Esophagus muscularis mucosa (tissue), 4 donors: ENCODE data around the gene RPUSD1.

Experiments
- EP300 ChIP-seq: sonication (generic); formaldehyde crosslinking; IDR thresholded peaks from one replicate; pipeline ENCODE4 v1.6.1; 2017; ENCODE audit warnings: antibody characterized with exemption
- POLR2A ChIP-seq: fragments of 450-650 bp; IDR thresholded peaks from one replicate; pipeline ENCODE4 v1.6.1; 2017; ENCODE audit warnings: antibody characterized with exemption, moderate library complexity, mild to moderate bottlenecking, low read depth
- POLR2AphosphoS5 ChIP-seq, 2 donors: sonication (generic); formaldehyde crosslinking; IDR thresholded peaks; one replicate each; pipeline ENCODE4 v1.6.1; 2017; ENCODE audit warnings: antibody characterized with exemption in 2 of 2
- TF ChIP-seq, protein P1 (sequence below), 3 experiments: fragments of 200-600 bp in 2 of 3; fragments of 450-650 bp in 1 of 3; sonication (generic) in 2 of 3; IDR thresholded peaks; one replicate each; pipeline ENCODE4 v1.5.1; 2017 to 2019; ENCODE audit warnings: antibody characterized with exemption in 3 of 3, mild to moderate bottlenecking in 2 of 3, moderate library complexity in 1 of 3

DNA sequence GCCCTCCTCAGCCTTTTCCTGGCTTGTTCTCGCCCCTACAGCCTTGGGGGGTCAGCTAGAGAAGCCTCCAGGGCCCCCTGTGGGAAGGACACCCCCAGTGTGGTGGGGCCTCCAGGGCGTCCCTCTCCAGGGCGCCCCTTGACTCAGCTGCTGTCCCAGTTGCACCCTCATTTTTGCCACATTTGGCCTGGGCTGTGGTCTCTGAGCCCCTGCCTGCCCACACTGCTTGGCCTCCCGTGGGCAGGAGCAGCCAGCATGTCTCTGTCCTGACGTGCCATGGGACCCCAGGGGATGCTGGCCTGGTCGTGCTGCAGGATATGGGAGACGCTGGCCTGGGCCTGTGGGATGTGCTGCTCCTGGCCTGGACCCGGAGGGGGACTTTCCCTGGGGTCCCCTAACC, 5.2 kb upstream of the RPUSD1 start:
- no peak for TF ChIP-seq POLR2A
- TF ChIP-seq, protein P1, sequence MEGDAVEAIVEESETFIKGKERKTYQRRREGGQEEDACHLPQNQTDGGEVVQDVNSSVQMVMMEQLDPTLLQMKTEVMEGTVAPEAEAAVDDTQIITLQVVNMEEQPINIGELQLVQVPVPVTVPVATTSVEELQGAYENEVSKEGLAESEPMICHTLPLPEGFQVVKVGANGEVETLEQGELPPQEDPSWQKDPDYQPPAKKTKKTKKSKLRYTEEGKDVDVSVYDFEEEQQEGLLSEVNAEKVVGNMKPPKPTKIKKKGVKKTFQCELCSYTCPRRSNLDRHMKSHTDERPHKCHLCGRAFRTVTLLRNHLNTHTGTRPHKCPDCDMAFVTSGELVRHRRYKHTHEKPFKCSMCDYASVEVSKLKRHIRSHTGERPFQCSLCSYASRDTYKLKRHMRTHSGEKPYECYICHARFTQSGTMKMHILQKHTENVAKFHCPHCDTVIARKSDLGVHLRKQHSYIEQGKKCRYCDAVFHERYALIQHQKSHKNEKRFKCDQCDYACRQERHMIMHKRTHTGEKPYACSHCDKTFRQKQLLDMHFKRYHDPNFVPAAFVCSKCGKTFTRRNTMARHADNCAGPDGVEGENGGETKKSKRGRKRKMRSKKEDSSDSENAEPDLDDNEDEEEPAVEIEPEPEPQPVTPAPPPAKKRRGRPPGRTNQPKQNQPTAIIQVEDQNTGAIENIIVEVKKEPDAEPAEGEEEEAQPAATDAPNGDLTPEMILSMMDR (IDR thresholded peaks at IDR 0.05), result no peak
- no peak for TF ChIP-seq POLR2AphosphoS5 (IDR thresholded peaks at IDR 0.05)
- TF ChIP-seq EP300, result no peak
